ENCODE results near the gene PAPSS2.
"Not testable (repeated sequence)": the region's sequence is repeated elsewhere in the genome, so short reads cannot be mapped to it uniquely, and the experiment has no call there.

The PAPSS2 gene

GRCh38 chr10:87632454-87632853 lies 27.2 kb upstream of the PAPSS2 start:
- CTCF ChIA-PET: no interaction called here

GRCh38 chr10:87634311-87634710 lies 25.4 kb upstream of the PAPSS2 start:
- H3K4me1 Mint-ChIP-seq: peaks cover 7% of the 10 kb centered on the region
- CTCF ChIA-PET: no interaction called here
- no peak for DNase-seq
- no peaks in the 10 kb centered on the region for H3K9me3 Mint-ChIP-seq
- H3K4me3 Mint-ChIP-seq: no peak overlapping the region
- H3K27me3 Mint-ChIP-seq: no peaks in the 10 kb centered on the region
- H3K27ac Mint-ChIP-seq: peak overlapping the region; percentile 19
- no peaks in the 10 kb centered on the region for H3K36me3 Mint-ChIP-seq

More at GRCh38 chr10:87632454-87632853, 27.2 kb upstream of the PAPSS2 start:
- Mint-ChIP-seq H3K36me3 (no peaks in the 10 kb centered on the region), H3K4me3 (no peak overlapping the region), H3K9me3 (no peaks in the 10 kb centered on the region), H3K27me3 (peaks cover 3% of the 10 kb centered on the region), H3K27ac (no peak overlapping the region), H3K4me1 (peaks cover 7% of the 10 kb centered on the region)
- DNase-seq: no peak

GRCh38 chr10:87635498-87636312 lies 24.0 kb upstream of the PAPSS2 start:
- DNase-seq: peak; percentile 32
- no peak overlapping the region for H3K27ac Mint-ChIP-seq
- no peaks in the 10 kb centered on the region for H3K9me3 Mint-ChIP-seq
- no peaks in the 10 kb centered on the region for H3K27me3 Mint-ChIP-seq
- no peaks in the 10 kb centered on the region for H3K36me3 Mint-ChIP-seq
- CTCF ChIA-PET: no interaction called here
- H3K4me3 Mint-ChIP-seq: no peak overlapping the region
- H3K4me1 Mint-ChIP-seq: peaks cover 7% of the 10 kb centered on the region

- CTCF ChIA-PET: no interaction called here
- Mint-ChIP-seq H3K4me1 (peaks cover 7% of the 10 kb centered on the region), H3K9me3 (no peaks in the 10 kb centered on the region), H3K27ac (no peak overlapping the region), H3K4me3 (no peak overlapping the region), H3K27me3 (no peaks in the 10 kb centered on the region), H3K36me3 (no peaks in the 10 kb centered on the region)
- DNase-seq: no peak
Observed at GRCh38 chr10:87636313-87636915, 23.3 kb upstream of the PAPSS2 start.

- DNase-seq: no peak
- Mint-ChIP-seq H3K27ac (no peak overlapping the region), H3K36me3 (no peaks in the 10 kb centered on the region), H3K4me3 (no peak overlapping the region), H3K4me1 (peaks cover 7% of the 10 kb centered on the region), H3K9me3 (no peaks in the 10 kb centered on the region), H3K27me3 (no peaks in the 10 kb centered on the region)
- CTCF ChIA-PET: no interaction called here
Observed at GRCh38 chr10:87639493-87639892, 20.2 kb upstream of the PAPSS2 start.

GRCh38 chr10:87640043-87640442 lies 19.6 kb upstream of the PAPSS2 start:
- Mint-ChIP-seq H3K9me3 (no peaks in the 10 kb centered on the region), H3K4me1 (peaks cover 7% of the 10 kb centered on the region), H3K4me3 (no peak overlapping the region), H3K36me3 (no peaks in the 10 kb centered on the region), H3K27ac (no peak overlapping the region), H3K27me3 (no peaks in the 10 kb centered on the region)
- CTCF ChIA-PET: no interaction called here
- no peak for DNase-seq

GRCh38 chr10:87642486-87642885 lies 17.2 kb upstream of the PAPSS2 start:
- Mint-ChIP-seq H3K27me3 (no peaks in the 10 kb centered on the region), H3K27ac (no peak overlapping the region), H3K36me3 (no peaks in the 10 kb centered on the region), H3K9me3 (no peaks in the 10 kb centered on the region), H3K4me3 (no peak overlapping the region), H3K4me1 (no peaks in the 10 kb centered on the region)
- no peak for DNase-seq
- CTCF ChIA-PET: no interaction called here

GRCh38 chr10:87642988-87643387 lies 16.7 kb upstream of the PAPSS2 start:
- H3K4me1 Mint-ChIP-seq: no peaks in the 10 kb centered on the region
- no peak for DNase-seq
- no peaks in the 10 kb centered on the region for H3K27me3 Mint-ChIP-seq
- CTCF ChIA-PET: no interaction called here
- H3K4me3 Mint-ChIP-seq: no peak overlapping the region
- H3K36me3 Mint-ChIP-seq: no peaks in the 10 kb centered on the region
- H3K9me3 Mint-ChIP-seq: no peaks in the 10 kb centered on the region
- H3K27ac Mint-ChIP-seq: no peak overlapping the region

- CTCF ChIA-PET: no interaction called here
- Mint-ChIP-seq H3K27me3 (no peaks in the 10 kb centered on the region), H3K4me1 (no peaks in the 10 kb centered on the region), H3K36me3 (no peaks in the 10 kb centered on the region), H3K4me3 (no peak overlapping the region), H3K27ac (no peak overlapping the region), H3K9me3 (no peaks in the 10 kb centered on the region)
- DNase-seq: no peak
Observed at GRCh38 chr10:87643920-87644319, 15.8 kb upstream of the PAPSS2 start.

- not testable (repeated sequence) for H3K36me3 Mint-ChIP-seq, H3K9me3 Mint-ChIP-seq, H3K4me1 Mint-ChIP-seq, H3K4me3 Mint-ChIP-seq, H3K27ac Mint-ChIP-seq, H3K27me3 Mint-ChIP-seq, DNase-seq
- CTCF ChIA-PET: interaction anchor here (2.7 kb wide), 1 partner anchor 13 kb away, joined by 8 read pairs; no protein-coding TSS in a partner anchor
Observed at GRCh38 chr10:87644500-87644899, 15.2 kb upstream of the PAPSS2 start.

GRCh38 chr10:87646192-87646909 lies 13.3 kb upstream of the PAPSS2 start:
- CTCF ChIA-PET: interaction anchor here (1.0 to 2.7 kb wide), 3 partner anchors 9 to 38 kb away, joined by 3 to 8 read pairs (median 3); no protein-coding TSS in a partner anchor
- Mint-ChIP-seq H3K27me3 (no peaks in the 10 kb centered on the region), H3K9me3 (no peaks in the 10 kb centered on the region), H3K36me3 (no peaks in the 10 kb centered on the region), H3K27ac (no peak overlapping the region), H3K4me1 (no peaks in the 10 kb centered on the region), H3K4me3 (no peak overlapping the region)
- DNase-seq: no peak

GRCh38 chr10:87646935-87647334 lies 12.7 kb upstream of the PAPSS2 start:
- H3K9me3 Mint-ChIP-seq: no peaks in the 10 kb centered on the region
- no peak for DNase-seq
- H3K36me3 Mint-ChIP-seq: no peaks in the 10 kb centered on the region
- H3K4me3 Mint-ChIP-seq: no peak overlapping the region
- H3K4me1 Mint-ChIP-seq: no peaks in the 10 kb centered on the region
- H3K27ac Mint-ChIP-seq: no peak overlapping the region
- no peaks in the 10 kb centered on the region for H3K27me3 Mint-ChIP-seq
- CTCF ChIA-PET: interaction anchor here (2.7 kb wide), 1 partner anchor 11 kb away, joined by 8 read pairs; no protein-coding TSS in a partner anchor

GRCh38 chr10:87650838-87651589 lies 8.7 kb upstream of the PAPSS2 start:
- Mint-ChIP-seq H3K36me3 (no peaks in the 10 kb centered on the region), H3K27me3 (peaks cover 5% of the 10 kb centered on the region), H3K4me1 (no peaks in the 10 kb centered on the region), H3K9me3 (no peaks in the 10 kb centered on the region), H3K4me3 (no peak overlapping the region), H3K27ac (no peak overlapping the region)
- CTCF ChIA-PET: no interaction called here
- no peak for DNase-seq

GRCh38 chr10:87651801-87652200 lies 7.9 kb upstream of the PAPSS2 start:
- Mint-ChIP-seq H3K27me3 (peaks cover 5% of the 10 kb centered on the region), H3K36me3 (no peaks in the 10 kb centered on the region), H3K4me1 (no peaks in the 10 kb centered on the region), H3K27ac (no peak overlapping the region), H3K9me3 (no peaks in the 10 kb centered on the region), H3K4me3 (no peak overlapping the region)
- DNase-seq: no peak
- CTCF ChIA-PET: no interaction called here
